Ishikawa (cell line): ENCODE data around the gene QPRT.

Source experiments
- CEBPB ChIP-seq: IDR thresholded peaks from 2 replicates; pipeline ENCODE4 v1.6.1; 2012
- CREB1 ChIP-seq: IDR thresholded peaks from 2 replicates; pipeline ENCODE4 v1.6.1; 2012; ENCODE audit warnings: low read depth
- EGR1 ChIP-seq: IDR thresholded peaks from 2 replicates; pipeline ENCODE4 v1.6.1; 2012
- EP300 ChIP-seq: IDR thresholded peaks from 2 replicates; pipeline ENCODE4 v1.6.1; 2012; ENCODE audit warnings: borderline replicate concordance
- FOXM1 ChIP-seq: IDR thresholded peaks from 2 replicates; pipeline ENCODE4 v1.6.1; 2012; ENCODE audit warnings: low read depth, borderline replicate concordance
- NFIC ChIP-seq: IDR thresholded peaks from 2 replicates; pipeline ENCODE4 v1.6.1; 2012
- RAD21 ChIP-seq: IDR thresholded peaks from 2 replicates; pipeline ENCODE4 v1.6.1; 2012; ENCODE audit warnings: low read depth
- REST ChIP-seq: IDR thresholded peaks from 2 replicates; pipeline ENCODE4 v1.6.1; 2012; ENCODE audit warnings: low read depth, mild to moderate bottlenecking
- TAF1 ChIP-seq: IDR thresholded peaks from 2 replicates; pipeline ENCODE4 v1.6.1; 2012; ENCODE audit warnings: low read depth, mild to moderate bottlenecking
- TCF12 ChIP-seq: IDR thresholded peaks from 2 replicates; pipeline ENCODE4 v1.6.1; 2012; ENCODE audit warnings: low read depth
- TEAD4 ChIP-seq: IDR thresholded peaks from 2 replicates; pipeline ENCODE4 v1.6.1; 2012
- USF1 ChIP-seq: IDR thresholded peaks from 2 replicates; pipeline ENCODE4 v1.6.1; 2012
- YY1 ChIP-seq: IDR thresholded peaks from 2 replicates; pipeline ENCODE4 v1.6.1; 2012; ENCODE audit warnings: low read depth
- ZBTB7A ChIP-seq: IDR thresholded peaks from 2 replicates; pipeline ENCODE4 v1.6.1; 2012; ENCODE audit warnings: low read depth
- TF ChIP-seq, protein P1 (sequence below): IDR thresholded peaks from 2 replicates; pipeline ENCODE4 v1.6.1; 2012

The QPRT gene

GRCh38 chr16:29727452-29727851 is 48.5 kb downstream of the QPRT start:
- TF ChIP-seq FOXM1 (no peak), USF1 (peak; percentile 57; the same call in 1 of the 2 replicates), YY1 (no peak), CREB1 (no peak)

DNA sequence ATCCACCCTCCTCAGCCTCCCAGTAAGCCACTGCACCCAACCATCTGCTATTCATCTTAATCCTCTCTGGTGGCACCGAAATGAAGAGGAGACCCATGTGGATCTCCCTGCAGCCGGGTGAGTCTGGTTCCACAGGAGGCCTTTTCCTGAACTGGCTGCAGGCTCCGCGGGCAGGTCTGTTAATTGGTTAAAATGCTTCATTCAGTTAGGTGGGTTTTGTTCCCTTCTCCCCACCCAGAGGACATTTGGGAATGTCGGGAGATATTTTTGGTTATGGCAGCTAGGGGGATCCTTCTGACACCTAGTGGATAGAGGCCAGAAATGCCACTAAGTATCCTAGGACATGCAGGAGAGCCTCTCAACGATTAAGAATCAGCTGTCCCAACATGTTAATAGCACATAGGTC is 50.1 kb downstream of the QPRT start:
- TF ChIP-seq USF1 (no peak), RAD21 (peak; percentile 72), FOXM1 (no peak), YY1 (no peak), EGR1 (no peak)

- TF ChIP-seq YY1 (no peak), CREB1 (no peak), ZBTB7A (no peak)
Measured at GRCh38 chr16:29730649-29731048, 51.7 kb downstream of the QPRT start.

- TF ChIP-seq REST = no peak
- no peak for TF ChIP-seq USF1
- TF ChIP-seq TAF1 = no peak
Measured at GRCh38 chr16:29734786-29735185, 55.8 kb downstream of the QPRT start.

- no peak for TF ChIP-seq FOXM1
- no peak for TF ChIP-seq CREB1
- TF ChIP-seq EGR1 = no peak
- no peak for TF ChIP-seq TCF12
- no peak for TF ChIP-seq NFIC
- no peak for TF ChIP-seq EP300
- TF ChIP-seq USF1 = no peak
- no peak for TF ChIP-seq TAF1
- no peak for TF ChIP-seq CEBPB
- TF ChIP-seq, protein P1, sequence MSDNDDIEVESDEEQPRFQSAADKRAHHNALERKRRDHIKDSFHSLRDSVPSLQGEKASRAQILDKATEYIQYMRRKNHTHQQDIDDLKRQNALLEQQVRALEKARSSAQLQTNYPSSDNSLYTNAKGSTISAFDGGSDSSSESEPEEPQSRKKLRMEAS = no peak
- TF ChIP-seq ZBTB7A = no peak
- no peak for TF ChIP-seq RAD21
- TF ChIP-seq REST = no peak
Measured at GRCh38 chr16:29736112-29736511, 57.1 kb downstream of the QPRT start.

DNA sequence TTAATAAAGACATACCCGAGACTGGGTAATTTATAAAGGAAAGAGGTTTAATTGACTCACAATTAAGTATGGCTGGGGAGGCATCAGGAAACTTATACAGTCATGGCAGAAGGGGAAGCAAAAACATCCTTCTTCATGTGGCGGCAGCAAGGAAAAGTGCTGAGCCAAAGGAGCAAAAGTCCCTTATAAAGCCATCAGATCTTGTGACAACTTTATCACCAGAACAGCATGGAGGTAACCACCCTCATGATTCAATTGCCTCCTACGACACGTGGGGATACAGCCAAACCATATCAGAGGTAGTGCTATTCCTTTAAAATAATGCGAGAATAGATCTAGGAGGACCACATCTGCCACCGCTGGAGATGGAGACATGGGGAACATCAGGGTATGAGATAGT is 57.8 kb downstream of the QPRT start:
- TF ChIP-seq CEBPB (no peak), REST (no peak), USF1 (no peak), NFIC (no peak), YY1 (no peak), CREB1 (no peak), EP300 (no peak), TCF12 (no peak), ZBTB7A (no peak), EGR1 (no peak), FOXM1 (no peak), RAD21 (no peak), TAF1 (no peak), TEAD4 (no peak)
- TF ChIP-seq, protein P1 = no peak
